Skeletal muscle tissue (tissue), 4 donors: ENCODE data around the gene ST14. TPM values are rescaled to one million over a fixed set of nuclear protein-coding genes. Genes with fewer than 3 reads are reported as not detected.

Experiments
- H3K27ac ChIP-seq: one replicate; pipeline ENCODE4 v1.7.0; 2013; ENCODE audit warnings: mild to moderate bottlenecking, low read depth, low read length, inconsistent platforms
- H3K27me3 ChIP-seq, 3 donors: one replicate each; pipeline ENCODE4 v1.7.0; 2013; ENCODE audit warnings: low read length in 3 of 3; ENCODE audit not compliant: control insufficient read depth in 3 of 3, insufficient read depth in 3 of 3
- H3K36me3 ChIP-seq, 3 donors: one replicate each; pipeline ENCODE4 v1.7.0; 2013; ENCODE audit warnings: low read length in 3 of 3; ENCODE audit not compliant: control insufficient read depth in 3 of 3, insufficient read depth in 3 of 3
- H3K4me1 ChIP-seq, 3 donors: one replicate each; pipeline ENCODE4 v1.7.0; 2013; ENCODE audit warnings: low read length in 3 of 3, mild to moderate bottlenecking in 3 of 3; ENCODE audit not compliant: control insufficient read depth in 3 of 3, insufficient read depth in 3 of 3
- H3K4me3 ChIP-seq, 3 donors: one replicate each; pipeline ENCODE4 v1.7.0; 2013; ENCODE audit warnings: low read length in 3 of 3
- H3K9ac ChIP-seq, 3 donors: one replicate each; pipeline ENCODE4 v1.7.0; 2013; ENCODE audit warnings: low read length in 3 of 3, mild to moderate bottlenecking in 3 of 3, moderate library complexity in 2 of 3, low read depth in 1 of 3
- H3K9me3 ChIP-seq, 3 donors: one replicate each; pipeline ENCODE4 v1.7.0; 2013; ENCODE audit warnings: low read length in 3 of 3; ENCODE audit not compliant: control insufficient read depth in 3 of 3
- total RNA-seq: library from RNA; depleted of rRNA; stranded (reverse); fragments of >200 nt; gene quantifications from one replicate; pipeline ENCODE4 v1.2.3, GENCODE V29; 2014
- donor health status: Osteomylitis.

The ST14 gene
- total RNA-seq, 1 donor from 2014 or later: 0.52 TPM

DNA sequence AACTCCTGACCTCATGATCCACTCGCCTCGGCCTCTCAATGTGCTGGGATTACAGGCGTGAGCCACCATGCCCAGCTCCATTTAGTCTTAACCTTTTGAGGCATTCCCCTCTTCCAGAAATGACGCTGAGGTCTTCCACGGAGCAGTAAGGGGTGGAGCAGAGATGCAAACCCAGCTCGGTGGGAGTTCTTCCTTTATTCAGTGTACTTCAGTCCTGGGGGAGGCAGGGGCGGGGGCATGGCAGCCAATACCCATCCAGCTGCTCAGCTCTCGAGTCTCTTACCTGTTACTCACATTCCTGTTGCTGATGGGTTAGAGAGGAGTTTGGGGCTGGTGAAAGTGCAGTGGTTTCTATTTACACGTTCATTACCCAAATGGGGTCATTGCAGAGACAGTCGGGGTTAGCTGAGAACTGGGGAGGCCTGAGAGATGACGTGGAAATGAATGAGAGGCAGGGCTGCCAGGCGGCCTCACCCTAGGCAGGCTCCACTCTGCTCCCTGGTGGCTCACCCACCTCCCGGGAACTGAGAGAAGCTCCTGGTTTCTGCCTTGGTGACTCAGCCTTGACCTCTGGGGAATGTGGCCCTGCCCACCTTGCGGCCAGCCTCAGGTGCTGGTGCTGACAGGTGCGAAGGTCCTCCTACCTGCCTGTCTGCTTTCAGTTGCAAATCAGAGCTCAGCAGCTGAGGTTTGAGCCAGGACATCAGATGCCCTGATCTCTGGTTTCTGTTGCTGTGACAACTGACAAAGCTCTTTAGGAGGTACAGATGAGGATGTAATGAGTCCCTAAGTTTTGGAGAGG is 13.4 kb upstream of the ST14 start:
- no peak overlapping the region for H3K4me3 ChIP-seq
- H3K36me3 ChIP-seq: peaks cover 29 to 39% (median 36%) of the 10 kb centered on the region in 3 donors
- H3K27ac ChIP-seq: peak overlapping the region; percentile 40
- no peaks in the 10 kb centered on the region for H3K27me3 ChIP-seq
- H3K4me1 ChIP-seq: peaks cover 5 to 10% (median 8%) of the 10 kb centered on the region in 3 donors
- H3K9me3 ChIP-seq: no peaks in the 10 kb centered on the region
- peak overlapping the region in 1 of 3 donors; percentile 20 for H3K9ac ChIP-seq

DNA sequence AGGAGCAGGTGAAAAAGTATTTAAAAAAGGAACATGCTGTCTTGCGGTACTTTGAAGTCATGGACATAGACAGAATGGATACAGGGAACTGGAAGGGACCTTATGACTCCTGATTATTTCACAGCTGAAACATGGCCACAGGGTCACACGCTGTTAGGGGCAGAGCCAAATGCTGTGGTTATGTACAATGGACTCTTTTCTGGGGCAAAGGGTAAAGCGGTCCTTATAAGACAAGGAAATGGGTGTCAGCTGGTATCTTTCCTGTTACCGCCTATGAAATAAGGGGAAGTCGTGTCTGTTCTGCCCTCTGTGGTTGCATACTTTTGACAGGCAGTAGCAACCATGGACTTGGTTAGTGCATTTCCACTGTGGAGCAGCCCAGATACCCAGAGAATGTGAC is 12.8 kb upstream of the ST14 start:
- H3K9me3 ChIP-seq: no peaks in the 10 kb centered on the region
- H3K27me3 ChIP-seq: no peaks in the 10 kb centered on the region
- H3K4me3 ChIP-seq: no peak overlapping the region
- peak overlapping the region; percentile 40 for H3K27ac ChIP-seq
- H3K36me3 ChIP-seq: peaks cover 23 to 32% (median 30%) of the 10 kb centered on the region in 3 donors
- H3K4me1 ChIP-seq: peaks cover 5 to 10% (median 8%) of the 10 kb centered on the region in 3 donors
- H3K9ac ChIP-seq: peak overlapping the region in 1 of 3 donors; percentile 20

DNA sequence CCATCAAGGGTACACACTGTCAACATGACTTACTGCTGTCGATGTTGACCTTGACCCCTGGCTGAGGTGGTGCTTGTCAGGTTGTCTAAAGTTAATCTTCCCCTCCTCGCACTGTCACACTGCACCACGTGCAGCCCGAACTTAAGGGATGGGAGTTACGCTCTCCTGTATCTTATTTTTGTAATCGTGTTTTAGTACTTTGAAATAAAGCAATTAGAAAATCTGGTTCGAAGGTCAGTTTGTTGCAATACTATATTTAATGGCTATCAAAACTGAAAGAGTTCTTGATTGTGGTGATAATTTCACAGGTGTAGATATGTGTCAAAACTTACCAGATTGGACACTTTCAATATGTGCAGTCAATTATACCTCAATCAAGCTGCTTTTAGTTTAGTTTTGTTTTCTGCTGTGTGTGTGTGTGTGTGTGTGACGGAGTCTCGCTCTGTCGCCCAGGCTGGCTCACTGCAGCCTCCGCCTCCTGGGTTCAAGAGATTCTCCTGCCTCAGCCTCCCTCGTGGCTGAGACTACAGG is 10.7 kb upstream of the ST14 start:
- Histone ChIP-seq H3K27me3 (no peaks in the 10 kb centered on the region), H3K9me3 (no peaks in the 10 kb centered on the region), H3K36me3 (peaks cover 12 to 21% (median 15%) of the 10 kb centered on the region in 3 donors), H3K4me1 (peaks cover 5 to 10% (median 8%) of the 10 kb centered on the region in 3 donors), H3K9ac (no peak overlapping the region), H3K4me3 (no peak overlapping the region), H3K27ac (no peak overlapping the region)

DNA sequence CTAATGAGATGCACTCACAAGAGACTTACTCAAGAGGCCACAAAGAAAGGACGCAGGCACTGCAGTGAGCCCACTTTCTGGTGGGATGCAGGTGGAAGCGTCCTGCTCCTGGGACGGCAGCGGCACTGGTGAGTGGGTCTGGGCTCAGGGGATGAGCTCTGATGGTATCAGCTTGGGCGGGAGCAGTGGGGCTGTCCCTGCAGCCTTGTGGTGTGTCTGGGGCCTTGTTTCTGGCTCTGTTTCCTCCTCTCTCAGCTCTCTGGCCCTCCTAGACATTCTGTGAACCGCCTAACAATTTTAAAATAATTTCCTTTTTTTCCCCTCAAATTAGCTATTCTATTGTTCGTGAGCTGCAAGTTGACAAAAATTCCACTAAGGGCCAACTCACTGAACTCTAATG is 8.8 kb upstream of the ST14 start:
- peaks cover 5 to 10% (median 8%) of the 10 kb centered on the region in 3 donors for H3K4me1 ChIP-seq
- H3K9me3 ChIP-seq: no peaks in the 10 kb centered on the region
- H3K27me3 ChIP-seq: no peaks in the 10 kb centered on the region
- H3K27ac ChIP-seq: no peak overlapping the region
- H3K36me3 ChIP-seq: peaks cover 0 to 12% (median 2%) of the 10 kb centered on the region in 3 donors
- no peak overlapping the region for H3K4me3 ChIP-seq
- no peak overlapping the region for H3K9ac ChIP-seq

DNA sequence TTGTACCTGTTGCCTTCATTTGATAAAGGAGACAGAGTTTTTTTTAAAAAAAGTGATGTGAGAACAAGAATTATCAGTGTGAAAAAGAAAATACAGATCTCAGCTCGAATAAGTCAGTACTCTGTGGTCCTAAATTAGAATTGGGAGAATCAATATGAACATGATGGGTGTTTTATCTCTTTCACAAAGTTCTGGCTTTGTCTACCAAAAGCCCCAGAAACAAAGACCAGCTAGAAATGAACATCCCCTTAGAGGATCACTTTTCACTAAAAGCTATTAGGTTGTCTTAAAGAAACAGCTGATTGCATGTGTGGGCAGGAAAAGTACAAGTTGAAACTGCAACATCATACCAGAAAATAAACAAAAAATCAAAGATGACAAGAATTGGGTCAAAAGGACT is 8.4 kb upstream of the ST14 start:
- Histone ChIP-seq H3K9ac (no peak overlapping the region), H3K36me3 (peaks cover 0 to 12% (median under 1%) of the 10 kb centered on the region in 3 donors), H3K9me3 (no peaks in the 10 kb centered on the region), H3K27me3 (no peaks in the 10 kb centered on the region), H3K27ac (no peak overlapping the region), H3K4me3 (no peak overlapping the region), H3K4me1 (peaks cover 3 to 6% (median 5%) of the 10 kb centered on the region in 3 donors)

DNA sequence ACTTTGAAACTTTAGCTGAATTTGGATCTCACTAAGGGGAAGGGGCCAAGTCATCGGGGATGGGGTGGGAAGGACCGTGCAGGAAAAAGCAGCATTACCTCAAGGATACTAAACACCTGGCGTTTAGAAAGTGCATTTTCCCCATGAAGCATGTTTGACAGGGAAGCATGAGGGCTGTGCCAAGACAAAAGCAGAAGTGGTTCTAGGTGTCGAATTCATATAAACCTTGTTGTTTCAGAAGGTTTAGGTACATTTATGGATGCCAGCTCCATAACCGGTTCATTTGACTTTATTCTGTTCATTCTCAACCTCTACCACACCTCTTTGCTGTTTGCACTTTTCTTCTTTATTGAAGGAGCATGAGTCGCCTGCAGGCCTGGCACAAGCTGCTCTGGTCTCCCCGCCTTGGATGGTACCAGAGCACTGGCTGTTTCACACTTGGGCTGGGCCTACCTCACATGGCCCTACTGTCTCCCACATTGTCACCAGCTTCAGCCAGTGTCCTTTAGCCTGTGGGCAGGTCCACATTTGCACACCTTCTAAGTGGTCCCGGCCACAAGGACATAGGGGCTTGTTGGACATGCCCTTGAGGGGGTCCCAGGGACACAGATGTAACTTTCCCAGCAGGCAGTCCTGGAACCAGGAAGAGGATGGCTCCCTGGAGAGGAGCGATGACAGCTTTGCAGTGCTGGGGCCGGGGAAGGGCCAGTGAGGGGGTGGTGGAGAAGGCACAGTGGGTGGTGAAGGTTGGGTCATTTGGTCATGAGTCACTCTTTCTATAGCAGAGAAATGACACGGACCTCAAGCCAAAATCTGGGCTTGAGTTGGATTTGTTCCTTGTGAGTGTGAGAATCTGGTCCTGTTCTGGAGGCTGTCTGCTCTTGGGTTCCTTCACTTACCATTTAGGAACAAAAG is 3.2 kb upstream of the ST14 start:
- Histone ChIP-seq H3K36me3 (no peaks in the 10 kb centered on the region), H3K27ac (no peak overlapping the region), H3K9ac (no peak overlapping the region), H3K9me3 (no peaks in the 10 kb centered on the region), H3K4me1 (peaks cover 2 to 6% (median 2%) of the 10 kb centered on the region in 3 donors), H3K27me3 (peaks cover 25 to 37% (median 28%) of the 10 kb centered on the region in 3 donors), H3K4me3 (no peak overlapping the region)

DNA sequence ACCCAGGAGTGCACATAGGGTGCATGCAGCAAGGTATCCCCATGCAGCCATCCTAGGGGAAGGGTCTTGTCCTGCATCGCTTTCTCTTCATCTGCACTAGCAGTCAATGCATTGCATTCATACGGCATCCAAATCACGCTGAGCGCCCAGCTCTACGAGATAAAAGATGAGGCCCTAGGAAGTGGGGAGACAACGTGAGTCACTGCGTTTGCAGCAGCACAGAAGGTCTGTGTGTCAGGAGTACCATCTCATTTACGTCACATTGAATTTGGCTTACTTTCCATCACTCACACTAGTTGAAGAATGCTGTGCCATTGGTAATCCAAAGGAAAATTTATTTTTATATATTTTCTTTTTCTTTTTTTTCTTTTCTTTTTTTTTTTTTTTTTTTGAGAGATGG is 2.5 kb upstream of the ST14 start:
- Histone ChIP-seq H3K9me3 (no peaks in the 10 kb centered on the region), H3K27me3 (peaks cover 30 to 43% (median 35%) of the 10 kb centered on the region in 3 donors), H3K4me3 (no peak overlapping the region), H3K27ac (no peak overlapping the region), H3K36me3 (no peaks in the 10 kb centered on the region), H3K4me1 (peaks cover 2 to 6% (median 4%) of the 10 kb centered on the region in 3 donors), H3K9ac (no peak overlapping the region)

DNA sequence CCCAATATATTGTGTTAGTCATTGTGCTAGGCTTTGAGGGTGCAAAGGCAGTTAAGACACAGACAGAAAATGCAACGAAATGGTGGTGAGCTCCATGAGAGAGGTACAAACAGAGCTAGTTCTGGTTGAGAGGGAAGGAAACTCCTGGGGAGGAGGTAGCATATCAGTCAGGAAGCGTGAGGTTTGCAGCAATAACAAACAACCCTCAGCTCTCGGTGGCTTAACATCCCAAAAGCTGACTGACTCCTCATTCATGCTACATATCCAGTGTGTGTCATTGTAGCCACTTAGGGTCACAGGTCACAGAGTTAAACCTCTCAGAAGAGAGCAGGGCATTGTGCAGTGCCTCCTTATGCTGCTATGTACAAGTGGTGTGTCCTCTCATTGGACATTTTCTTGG is 1.7 kb upstream of the ST14 start:
- H3K4me3 ChIP-seq: no peak overlapping the region
- H3K27ac ChIP-seq: no peak overlapping the region
- H3K36me3 ChIP-seq: no peaks in the 10 kb centered on the region
- H3K27me3 ChIP-seq: peaks cover 33 to 50% (median 43%) of the 10 kb centered on the region in 3 donors
- H3K9ac ChIP-seq: no peak overlapping the region
- peaks cover 2 to 6% (median 4%) of the 10 kb centered on the region in 3 donors for H3K4me1 ChIP-seq
- H3K9me3 ChIP-seq: no peaks in the 10 kb centered on the region

DNA sequence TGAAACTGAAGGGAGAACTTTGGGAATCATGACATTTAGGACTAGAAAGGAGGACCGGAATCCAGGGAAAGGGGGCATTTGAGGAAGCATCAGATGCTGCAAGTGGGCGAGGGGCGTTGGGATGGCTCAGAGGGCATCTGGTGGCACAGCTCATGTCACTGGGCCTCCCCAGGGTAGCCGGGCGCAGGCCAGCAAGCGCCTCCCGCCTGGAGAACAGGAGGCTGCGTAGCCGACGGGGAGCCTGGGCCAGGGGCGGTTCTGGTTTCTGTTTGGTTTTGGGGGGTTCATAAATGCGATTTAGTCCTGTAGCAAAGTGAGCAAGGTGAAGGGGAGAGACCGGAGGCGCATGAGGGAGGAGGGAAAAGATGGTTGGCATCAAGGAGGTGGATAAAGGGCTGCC is 443 bp upstream of the ST14 start:
- Histone ChIP-seq H3K9me3 (no peaks in the 10 kb centered on the region), H3K27me3 (peaks cover 33 to 58% (median 48%) of the 10 kb centered on the region in 3 donors), H3K4me1 (peaks cover 5 to 7% (median 6%) of the 10 kb centered on the region in 3 donors), H3K4me3 (no peak overlapping the region), H3K36me3 (no peaks in the 10 kb centered on the region), H3K9ac (no peak overlapping the region), H3K27ac (no peak overlapping the region)
